T-helper 2 cell treated with Interferon-gamma antibody and Interleukin-4, amounts not matched to agents 5 μg/mL and 100 μg/mL, for 36 hours (primary cell): ENCODE data around the gene ADGRF3.
"Not testable (repeated sequence)": the region's sequence is repeated elsewhere in the genome, so short reads cannot be mapped to it uniquely, and the experiment has no call there.

Experiments
- DNase-seq: peaks from one replicate; pipeline ENCODE4 v3.0.0; 2021; ENCODE audit warnings: low spot score
- H3K27ac Mint-ChIP-seq: one replicate; pipeline ENCODE4 v1.8.0; 2021; ENCODE audit warnings: mild to moderate bottlenecking, mixed read lengths
- H3K27me3 Mint-ChIP-seq: one replicate; pipeline ENCODE4 v1.8.0; 2021; ENCODE audit warnings: low read depth, mixed read lengths
- H3K36me3 Mint-ChIP-seq: one replicate; pipeline ENCODE4 v1.8.0; 2021; ENCODE audit warnings: low read depth, mixed read lengths
- H3K4me1 Mint-ChIP-seq: one replicate; pipeline ENCODE4 v1.8.0; 2021; ENCODE audit warnings: low read depth, mixed read lengths
- H3K4me3 Mint-ChIP-seq: one replicate; pipeline ENCODE4 v1.8.0; 2022; ENCODE audit warnings: mild to moderate bottlenecking, moderate library complexity, mixed read lengths
- H3K9me3 Mint-ChIP-seq: one replicate; pipeline ENCODE4 v1.8.0; 2021; ENCODE audit warnings: mixed read lengths

ADGRF3 gene

DNA sequence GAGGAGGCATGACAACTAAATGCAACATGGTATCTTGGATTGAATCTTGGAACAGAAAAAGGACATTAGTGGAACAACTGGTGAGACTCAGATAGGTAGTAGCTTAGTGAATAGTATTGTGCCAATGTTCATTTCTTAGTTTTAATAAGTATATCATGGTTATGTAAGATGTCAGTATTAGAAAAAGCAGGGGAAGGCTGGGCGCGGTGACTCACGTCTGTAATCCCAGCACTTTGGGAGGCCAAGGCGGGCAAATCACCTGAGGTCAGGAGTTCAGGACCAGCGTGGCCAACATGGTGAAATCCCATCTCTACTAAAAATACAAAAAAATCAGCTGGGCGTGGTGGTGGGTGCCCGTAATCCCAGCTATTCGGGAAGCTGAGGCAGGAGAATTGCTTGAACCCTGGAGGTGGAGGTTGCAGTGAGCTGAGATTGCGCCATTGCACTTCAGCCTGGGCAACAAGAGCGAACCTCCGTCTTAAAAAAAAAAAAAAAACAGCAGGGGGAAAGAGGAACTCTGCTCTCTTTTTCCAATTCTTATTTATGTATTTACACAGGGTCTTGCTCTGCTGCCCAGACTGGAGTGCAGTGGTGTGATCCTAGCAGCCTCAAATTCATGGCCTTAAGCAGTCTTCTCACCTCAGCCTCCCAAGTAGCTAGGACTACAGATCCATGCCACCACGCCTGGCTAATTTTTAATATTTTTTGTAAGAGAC, 77.8 kb downstream of the ADGRF3 start:
- H3K36me3 Mint-ChIP-seq, DNase-seq: not testable (repeated sequence)

DNA sequence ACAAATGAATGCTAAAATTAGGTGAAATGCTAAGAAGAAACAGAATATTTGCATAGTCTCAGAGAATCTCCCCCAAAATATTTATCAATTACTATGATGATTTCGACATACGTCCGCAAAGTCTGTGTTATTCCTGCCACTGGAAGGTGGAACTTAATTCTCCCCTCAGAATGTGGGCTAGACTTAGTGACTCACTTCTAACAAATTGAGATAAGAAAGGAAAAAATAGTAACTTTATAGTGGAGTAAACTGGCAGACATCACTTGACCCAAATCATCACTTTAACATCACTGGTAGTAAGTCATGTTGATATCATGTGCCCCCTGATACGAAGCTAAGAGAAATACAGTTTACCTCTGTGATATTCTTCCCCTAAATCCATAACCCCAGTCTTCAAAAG, 78.4 kb downstream of the ADGRF3 start:
- Mint-ChIP-seq H3K4me1 (peaks cover 5% of the 10 kb centered on the region), H3K36me3 (peaks cover 9% of the 10 kb centered on the region), H3K9me3 (no peaks in the 10 kb centered on the region), H3K27ac (no peak overlapping the region), H3K4me3 (no peak overlapping the region), H3K27me3 (no peaks in the 10 kb centered on the region)
- DNase-seq = no peak

More for the DNA sequence above, 77.8 kb downstream of the ADGRF3 start:
- H3K4me3 Mint-ChIP-seq, H3K27me3 Mint-ChIP-seq, H3K27ac Mint-ChIP-seq, H3K9me3 Mint-ChIP-seq, H3K4me1 Mint-ChIP-seq: not testable (repeated sequence)

DNA sequence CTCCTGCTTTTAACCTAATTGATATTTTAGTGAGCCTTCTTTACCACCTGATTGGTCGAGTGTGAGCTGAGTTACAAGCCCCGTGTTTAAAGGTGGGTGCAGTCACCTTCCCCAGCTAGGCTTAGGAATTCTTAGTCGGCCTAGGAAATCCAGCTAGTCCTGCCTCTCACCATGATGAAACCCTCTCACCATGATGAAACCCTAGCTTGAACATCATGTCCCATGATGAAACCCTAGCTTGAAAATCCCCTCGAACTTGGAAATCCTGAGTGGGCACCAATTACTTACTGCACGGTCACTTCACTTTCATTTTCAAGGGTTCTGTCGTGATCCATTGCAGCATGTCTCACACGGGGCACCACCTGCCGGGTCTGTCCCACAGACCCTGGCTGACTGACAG, 87.8 kb downstream of the ADGRF3 start:
- H3K9me3 Mint-ChIP-seq, H3K4me3 Mint-ChIP-seq, H3K27ac Mint-ChIP-seq, H3K4me1 Mint-ChIP-seq, H3K27me3 Mint-ChIP-seq, DNase-seq: not testable (repeated sequence)
- H3K36me3 Mint-ChIP-seq = peaks cover 18% of the 10 kb centered on the region
